GM23338 (cell line): ENCODE results near the gene MMS19. TPM values are rescaled to one million over a fixed set of nuclear protein-coding genes. Genes with fewer than 3 reads are reported as not detected.

Experiments used
- ATAC-seq: fragments of 200-7000 bp; cut with Tn5 transposase; 3 replicates; pipeline ENCODE4 v1.9.1; 2020
- DNase-seq: peaks from one replicate; pipeline ENCODE4 v3.0.0-alpha.2; 2015; ENCODE audit warnings: low spot score
- H2AFZ ChIP-seq: fragments of 200-600 bp; sonication (generic); 2 replicates; pipeline ENCODE4 v1.8.0; 2016; ENCODE audit warnings: antibody characterized with exemption, mild to moderate bottlenecking, moderate library complexity
- H3F3A ChIP-seq: fragments of 200-600 bp; sonication (generic); replicated peaks from 2 replicates; pipeline ENCODE4 v1.8.0; 2017; ENCODE audit warnings: antibody characterized with exemption, mixed run types, low read depth
- H3K27ac ChIP-seq: fragments of 200-600 bp; sonication (generic); 2 replicates; pipeline ENCODE4 v1.6.1; 2016; ENCODE audit warnings: low read depth
- H3K27me3 ChIP-seq: fragments of 200-600 bp; sonication (generic); 2 replicates; pipeline ENCODE4 v1.8.0; 2016; ENCODE audit warnings: mild to moderate bottlenecking, mixed run types, moderate library complexity; ENCODE audit not compliant: insufficient read depth
- H3K36me3 ChIP-seq: fragments of 200-600 bp; sonication (generic); 2 replicates; pipeline ENCODE4 v1.8.0; 2016; ENCODE audit warnings: mild to moderate bottlenecking; ENCODE audit not compliant: insufficient read depth
- H3K4me1 ChIP-seq: fragments of 200-600 bp; sonication (generic); 2 replicates; pipeline ENCODE4 v1.8.0; 2016; ENCODE audit warnings: mild to moderate bottlenecking, moderate library complexity; ENCODE audit not compliant: insufficient read depth
- H3K4me2 ChIP-seq: fragments of 200-600 bp; sonication (generic); 2 replicates; pipeline ENCODE4 v1.7.1; 2017; ENCODE audit warnings: mixed run types
- H3K4me3 ChIP-seq: fragments of 200-600 bp; sonication (generic); 2 replicates; pipeline ENCODE4 v1.6.1; 2016; ENCODE audit warnings: mixed run types
- H3K79me2 ChIP-seq: fragments of 200-600 bp; sonication (generic); replicated peaks from 2 replicates; pipeline ENCODE4 v1.8.0; 2017; ENCODE audit warnings: mild to moderate bottlenecking; ENCODE audit not compliant: insufficient read depth
- H3K9me2 ChIP-seq: fragments of 200-600 bp; sonication (generic); 2 replicates; pipeline ENCODE4 v1.8.0; 2017; ENCODE audit not compliant: insufficient read depth
- H4K20me1 ChIP-seq: fragments of 200-600 bp; sonication (generic); replicated peaks from 2 replicates; pipeline ENCODE4 v1.8.0; 2017; ENCODE audit warnings: mild to moderate bottlenecking; ENCODE audit not compliant: insufficient read depth
- H3K27ac Mint-ChIP-seq: 2 replicates; pipeline ENCODE4 v1.8.0; 2020; ENCODE audit warnings: inconsistent platforms, mild to moderate bottlenecking, moderate library complexity, mixed read lengths
- H3K27me3 Mint-ChIP-seq: 3 replicates; pipeline ENCODE4 v1.8.0; 2022; ENCODE audit warnings: low read depth, mild to moderate bottlenecking, moderate library complexity, mixed read lengths, inconsistent platforms; ENCODE audit not compliant: insufficient read depth, poor library complexity
- H3K36me3 Mint-ChIP-seq: 3 replicates; pipeline ENCODE4 v1.8.0; 2021; ENCODE audit warnings: low read depth, mild to moderate bottlenecking, inconsistent platforms, moderate library complexity, mixed read lengths
- H3K4me1 Mint-ChIP-seq: 3 replicates; pipeline ENCODE4 v1.8.0; 2020; ENCODE audit warnings: mild to moderate bottlenecking, inconsistent platforms, mixed read lengths
- H3K4me3 Mint-ChIP-seq: 3 replicates; pipeline ENCODE4 v1.8.0; 2021; ENCODE audit warnings: moderate library complexity, mild to moderate bottlenecking, inconsistent platforms, mixed read lengths
- H3K9me3 Mint-ChIP-seq: 3 replicates; pipeline ENCODE4 v1.8.0; 2020; ENCODE audit warnings: moderate library complexity, mild to moderate bottlenecking, inconsistent platforms, mixed read lengths
- CREB1 ChIP-seq: fragments of 250-450 bp; sonication (Bioruptor Pico); IDR thresholded peaks from 2 replicates; pipeline ENCODE4 v1.5.0; 2020; ENCODE audit warnings: low read depth, mild to moderate bottlenecking, moderate library complexity
- CTCF ChIP-seq, 2 experiments: fragments of 200-600 bp in 1 of 2; sonication (generic) in 1 of 2; conservative IDR thresholded peaks; 2 replicates each; pipeline versions ENCODE4 v1.5.1 to v1.6.1; 2016 to 2017; ENCODE audit warnings: antibody characterized with exemption in 2 of 2, low read depth in 2 of 2, mild to moderate bottlenecking in 2 of 2, moderate library complexity in 1 of 2
- EZH2phosphoT487 ChIP-seq: fragments of 200-600 bp; sonication (generic); IDR thresholded peaks from one replicate; pipeline ENCODE4 v1.8.1; 2018; ENCODE audit warnings: antibody characterized with exemption; ENCODE audit not compliant: unreplicated experiment
- JUNB ChIP-seq: IDR thresholded peaks from one replicate; pipeline ENCODE4 v1.6.1; 2016; ENCODE audit warnings: antibody characterized with exemption; ENCODE audit not compliant: unreplicated experiment
- POLR2AphosphoS5 ChIP-seq: IDR thresholded peaks from 2 replicates; pipeline ENCODE4 v1.6.1; 2016; ENCODE audit warnings: antibody characterized with exemption, low read depth
- REST ChIP-seq: IDR thresholded peaks from one replicate; pipeline ENCODE4 v1.6.1; 2018; ENCODE audit warnings: antibody characterized with exemption; ENCODE audit not compliant: unreplicated experiment
- STAT1 ChIP-seq: IDR thresholded peaks from one replicate; pipeline ENCODE4 v1.6.1; 2016; ENCODE audit warnings: antibody characterized with exemption; ENCODE audit not compliant: unreplicated experiment
- ZNF114 ChIP-seq: fragments of 250-450 bp; sonication (Bioruptor Pico); IDR thresholded peaks from 2 replicates; pipeline ENCODE4 v1.5.0; 2020; ENCODE audit warnings: mild to moderate bottlenecking, moderate library complexity
- ZNF462 ChIP-seq: fragments of 250-450 bp; sonication (Bioruptor Pico); IDR thresholded peaks from 2 replicates; pipeline ENCODE4 v1.5.0; 2020; ENCODE audit warnings: mild to moderate bottlenecking, moderate library complexity
- polyA plus RNA-seq: library from polyadenylated mRNA; unstranded; fragments of >200 nt; fragmentation: Nextera tagmentation; extraction: Ambion mirVana; gene quantifications from 2 replicates; pipeline ENCODE4 v1.2.1, GENCODE V29; 2016
- total RNA-seq: library from RNA; depleted of rRNA; stranded (reverse); fragments of >200 nt; shearing (Covaris generic); gene quantifications from 2 replicates; pipeline ENCODE4 v1.2.3, GENCODE V29; 2014

The MMS19 gene
- total and polyA plus RNA-seq, 2 experiments from 2014 or later = 81.5 to 252 TPM

- ATAC-seq (no peak), DNase-seq (no peak)
- Mint-ChIP-seq H3K36me3 (peaks cover 57% of the 10 kb centered on the region), H3K4me3 (no peak overlapping the region), H3K27me3 (peaks cover 3% of the 10 kb centered on the region), H3K27ac (no peak overlapping the region), H3K9me3 (no peaks in the 10 kb centered on the region), H3K4me1 (peaks cover 10% of the 10 kb centered on the region; the same call in 2 of the 3 replicates)
- peaks cover 5% of the 10 kb centered on the region for H4K20me1 ChIP-seq
- H3K9me2 ChIP-seq = no peaks in the 10 kb centered on the region
- H2AFZ ChIP-seq = no peak overlapping the region
- peaks cover 7% of the 10 kb centered on the region for H3K4me1 ChIP-seq
- H3K4me3 ChIP-seq = no peak overlapping the region
- no peak overlapping the region for H3K4me2 ChIP-seq
- no peaks in the 10 kb centered on the region for H3K27me3 ChIP-seq
- H3K27ac ChIP-seq = no peak overlapping the region
- TF ChIP-seq JUNB = no peak
- TF ChIP-seq EZH2phosphoT487 = no peak
- no peak for TF ChIP-seq CTCF (conservative IDR thresholded peaks at IDR 0.05; ENCODE audit: low read depth in 2 of 2)
- no peak for TF ChIP-seq REST
- TF ChIP-seq POLR2AphosphoS5 = no peak
- TF ChIP-seq STAT1 = no peak
- no peak for TF ChIP-seq CREB1 (CRISPR knock-in tag)
- no peak for TF ChIP-seq ZNF114 (CRISPR knock-in tag)
- peaks cover 29% of the 10 kb centered on the region for H3K79me2 ChIP-seq
- peaks cover 33% of the 10 kb centered on the region for H3K36me3 ChIP-seq
- H3F3A ChIP-seq = 0 out of 2 replicates have a peak, but pooled peaks cover 3% of the 10 kb centered on the region
Observed at GRCh38 chr10:97442277-97442676, 55.9 kb downstream of the MMS19 start.

GRCh38 chr10:97435211-97435610 lies 63.0 kb downstream of the MMS19 start:
- no peak overlapping the region for H2AFZ ChIP-seq
- H3K27me3 Mint-ChIP-seq = peaks cover 11% of the 10 kb centered on the region
- no peaks in the 10 kb centered on the region for H3K9me3 Mint-ChIP-seq
- H3K4me1 Mint-ChIP-seq = no peaks in the 10 kb centered on the region
- H3K4me3 Mint-ChIP-seq = no peak overlapping the region
- H3K4me3 ChIP-seq = no peak overlapping the region
- peaks cover 22% of the 10 kb centered on the region for H4K20me1 ChIP-seq
- no peak overlapping the region for H3K4me2 ChIP-seq
- no peaks in the 10 kb centered on the region for H3K27me3 ChIP-seq
- H3K4me1 ChIP-seq = no peaks in the 10 kb centered on the region
- peak overlapping the region; percentile 55; the same call in 1 of the 2 replicates for H3K27ac ChIP-seq
- no peaks in the 10 kb centered on the region for H3K9me2 ChIP-seq
- H3F3A ChIP-seq = peaks cover 46% of the 10 kb centered on the region
- peaks cover 53% of the 10 kb centered on the region for H3K36me3 ChIP-seq
- peaks cover 11% of the 10 kb centered on the region for H3K79me2 ChIP-seq
- peaks cover 90% of the 10 kb centered on the region for H3K36me3 Mint-ChIP-seq
- ATAC-seq (no peak), DNase-seq (no peak)
- H3K27ac Mint-ChIP-seq = no peak overlapping the region
- no peak for TF ChIP-seq CREB1 (CRISPR knock-in tag)
- TF ChIP-seq JUNB = no peak
- no peak for TF ChIP-seq ZNF462 (CRISPR knock-in tag)
- TF ChIP-seq ZNF114 (CRISPR knock-in tag) = no peak
- TF ChIP-seq STAT1 = no peak
